Glomerular visceral epithelial cell (primary cell): ENCODE measurements around the gene SCLY.
A peak's percentile ranks its signal among the peaks of the same experiment; 100 is the strongest.

Experiments used
- DNase-seq: peaks from one replicate; pipeline ENCODE4 v3.0.0-alpha.2; 2016; ENCODE audit errors: extremely low spot score

The SCLY gene

DNA sequence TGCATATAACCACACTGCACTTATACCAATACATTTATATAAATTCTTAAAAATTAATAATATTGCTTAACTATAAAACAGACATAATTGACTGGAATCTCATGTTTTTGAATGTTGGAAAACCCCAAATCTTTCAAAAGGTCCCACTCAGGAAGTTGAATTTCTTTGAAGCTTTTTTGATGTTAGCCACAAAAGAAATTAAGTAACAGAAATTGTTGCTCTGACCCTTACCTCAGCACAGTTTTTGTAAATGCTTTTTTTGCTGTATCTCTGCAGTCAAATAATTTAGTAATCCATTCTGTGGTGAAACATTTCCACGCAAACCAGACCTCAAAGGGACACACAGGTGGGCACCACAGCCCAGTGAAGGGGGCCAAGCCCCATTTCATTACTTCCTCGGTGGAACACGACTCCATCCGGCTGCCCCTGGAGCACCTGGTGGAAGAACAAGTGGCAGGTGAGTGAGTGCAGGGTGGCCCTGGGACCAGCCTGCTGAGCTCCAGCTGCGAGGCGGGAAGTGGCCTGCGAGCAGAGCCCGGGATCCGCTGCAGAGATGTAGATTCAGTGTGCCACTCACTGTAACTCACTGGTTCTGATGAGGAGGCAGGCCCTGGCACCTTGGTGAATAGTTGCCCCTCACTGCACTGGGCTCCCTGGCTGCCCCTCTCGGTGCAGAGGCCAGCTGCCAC is 8.4 kb downstream of the SCLY start:
- no peak for DNase-seq

GRCh38 chr2:238069877-238070276 is 9.1 kb downstream of the SCLY start:
- no peak for DNase-seq

DNA sequence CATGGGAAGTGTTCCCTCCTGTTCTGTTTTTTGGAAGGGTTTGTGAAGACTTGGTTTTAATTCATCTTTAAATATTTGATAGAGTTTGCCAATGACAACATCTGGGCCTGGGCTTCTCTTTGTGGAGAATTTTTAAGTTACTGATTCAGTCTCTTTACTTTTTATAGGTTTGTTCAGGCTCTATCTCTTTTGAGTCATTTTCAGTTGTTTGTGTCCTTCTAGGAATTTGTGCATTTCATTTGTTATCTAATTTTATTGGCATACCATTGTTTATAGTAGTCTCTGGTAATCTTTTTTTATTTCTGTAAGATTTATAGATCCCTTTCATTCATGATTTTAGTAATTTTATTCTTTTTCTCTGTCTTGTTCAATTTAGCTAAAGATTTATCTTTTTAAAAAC is 14.6 kb downstream of the SCLY start:
- DNase-seq: no peak

- peak; percentile 30 for DNase-seq
Measured at GRCh38 chr2:238077292-238077691, 16.5 kb downstream of the SCLY start.

GRCh38 chr2:238079874-238080327 is 19.1 kb downstream of the SCLY start:
- DNase-seq: no peak

- no peak for DNase-seq
Measured at GRCh38 chr2:238080518-238080917, 19.7 kb downstream of the SCLY start.

- DNase-seq: no peak
Measured at GRCh38 chr2:238081150-238081549, 20.3 kb downstream of the SCLY start.

GRCh38 chr2:238081561-238081960 is 20.8 kb downstream of the SCLY start:
- no peak for DNase-seq

GRCh38 chr2:238082151-238082550 is 21.4 kb downstream of the SCLY start:
- no peak for DNase-seq

DNA sequence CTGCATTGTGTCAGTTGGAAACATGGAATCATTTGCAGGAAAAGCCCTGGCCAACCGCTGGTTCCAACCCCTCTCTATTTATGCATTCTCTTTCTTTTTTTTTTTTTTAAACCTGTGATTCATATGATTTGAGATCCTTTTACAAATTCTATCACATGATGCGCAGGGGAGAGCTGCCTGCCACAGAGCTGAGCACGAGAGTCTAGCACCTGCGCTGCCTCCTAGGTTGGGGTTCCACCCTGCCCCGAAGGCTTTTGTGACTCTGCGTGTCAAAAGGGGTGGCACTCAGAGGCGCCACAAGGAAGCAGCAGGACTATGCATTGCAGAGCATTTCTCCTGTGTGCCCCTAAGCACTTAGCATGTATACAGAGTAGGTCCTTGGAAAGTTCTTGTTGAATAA is 22.0 kb downstream of the SCLY start:
- no peak for DNase-seq

GRCh38 chr2:238083919-238084318 is 23.1 kb downstream of the SCLY start:
- DNase-seq: no peak

GRCh38 chr2:238084761-238085160 is 24.0 kb downstream of the SCLY start:
- no peak for DNase-seq

DNA sequence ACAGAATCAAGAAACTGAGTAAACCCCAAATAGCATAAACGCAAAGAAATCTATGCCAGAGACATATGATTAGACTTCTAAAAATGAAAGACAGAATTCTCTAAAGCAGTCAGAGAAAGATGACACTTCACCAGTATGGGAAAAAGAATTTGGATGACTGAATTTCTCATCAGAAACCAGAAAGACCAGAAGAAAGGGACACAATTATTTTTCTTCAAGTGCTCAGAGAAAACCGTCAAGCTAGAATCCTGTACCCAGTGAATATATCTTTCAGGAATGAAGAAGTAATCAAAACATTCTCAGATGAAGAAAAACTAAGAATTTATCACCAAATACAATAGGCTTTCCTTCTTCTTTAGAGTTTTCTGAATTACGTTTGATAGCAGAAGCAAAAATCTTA is 25.1 kb downstream of the SCLY start:
- DNase-seq: no peak

GRCh38 chr2:238087211-238087610 is 26.4 kb downstream of the SCLY start:
- no peak for DNase-seq

- DNase-seq: no peak
Measured at GRCh38 chr2:238090887-238091286, 30.1 kb downstream of the SCLY start.

- DNase-seq: no peak
Measured at GRCh38 chr2:238091436-238092060, 30.7 kb downstream of the SCLY start.

DNA sequence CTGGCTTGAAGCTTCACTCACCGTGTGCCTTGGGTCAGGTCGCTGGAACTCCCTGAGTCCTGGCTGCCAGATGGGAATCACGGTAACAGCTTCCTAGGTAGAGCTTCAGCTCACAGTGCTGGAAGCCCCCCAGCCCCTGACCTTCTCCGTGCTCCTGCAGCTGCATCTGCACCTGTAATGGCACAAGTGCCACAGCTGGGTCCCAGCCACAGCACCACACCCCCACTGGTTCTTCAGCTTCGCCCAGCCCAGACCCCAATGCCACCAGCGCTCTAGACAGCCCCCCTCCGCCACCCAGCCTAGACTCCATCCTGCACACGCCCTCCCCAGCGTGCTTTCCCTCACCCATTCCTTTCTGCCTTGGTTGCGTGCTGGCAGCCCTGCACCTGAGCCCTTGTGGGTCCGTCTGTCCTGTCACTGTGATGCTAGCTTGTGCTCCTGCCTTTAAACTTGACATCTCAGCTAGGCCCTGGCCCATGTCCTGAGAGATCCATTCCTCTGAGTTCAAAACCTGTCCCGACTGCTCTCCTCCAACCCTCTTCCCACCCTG is 31.8 kb downstream of the SCLY start:
- no peak for DNase-seq

GRCh38 chr2:238093181-238094140 is 32.7 kb downstream of the SCLY start:
- no peak for DNase-seq

GRCh38 chr2:238094438-238095022 is 33.7 kb downstream of the SCLY start:
- DNase-seq: no peak

DNA sequence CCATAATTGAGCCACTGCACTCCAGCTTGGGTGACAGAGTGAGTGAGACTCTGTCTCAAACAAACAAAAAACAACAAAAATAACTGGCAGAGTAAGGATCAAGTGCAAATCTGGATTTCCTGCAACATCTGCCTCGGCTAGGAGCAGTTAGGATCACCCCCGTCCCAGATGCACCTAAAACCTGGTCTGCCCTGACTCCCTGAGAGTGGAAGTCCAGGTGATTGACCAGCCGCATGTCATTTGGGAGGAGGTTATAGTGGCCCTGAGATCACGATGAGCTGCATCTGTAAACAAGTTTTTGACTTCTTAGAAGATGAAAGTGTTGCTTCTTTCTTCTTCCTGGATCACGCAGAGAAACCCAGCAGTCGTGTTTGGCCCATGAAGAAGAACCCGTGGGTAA is 34.3 kb downstream of the SCLY start:
- DNase-seq: no peak

DNA sequence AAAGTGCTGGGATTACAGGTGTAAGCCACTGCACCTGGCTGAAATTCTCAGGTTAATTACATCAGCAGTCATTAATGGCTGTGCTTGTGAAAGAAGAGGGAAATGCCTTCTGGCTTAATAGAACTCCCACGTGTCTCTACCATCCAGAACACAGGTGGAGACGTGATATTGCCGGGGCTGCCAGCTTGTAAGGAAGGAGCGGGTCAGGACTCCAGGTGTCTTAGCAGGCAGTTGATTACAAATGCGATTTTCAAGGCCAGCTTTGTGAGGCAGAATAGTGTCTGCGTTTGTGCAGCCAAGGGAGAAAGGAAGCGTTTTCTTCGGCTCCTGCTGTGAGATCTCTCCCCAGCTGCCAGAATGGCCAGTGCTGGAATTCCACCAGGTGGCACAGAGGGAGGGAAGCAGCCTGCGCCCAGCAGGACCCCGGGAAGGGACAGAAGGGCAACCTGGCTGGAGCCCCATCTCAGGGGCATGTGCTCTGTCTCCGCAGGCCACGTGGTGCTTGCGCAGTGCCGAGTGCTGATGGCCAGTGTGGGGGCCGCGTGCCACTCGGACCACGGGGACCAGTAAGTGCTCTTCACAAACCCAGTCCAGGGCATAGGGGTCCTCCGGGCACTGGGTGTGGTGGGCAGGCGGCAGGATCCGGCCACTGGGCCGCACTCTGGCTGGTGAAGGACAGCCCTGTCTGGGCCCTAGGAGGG is 35.7 kb downstream of the SCLY start:
- DNase-seq: no peak
